ENCODE results near the gene PLCL2.

- TF ChIP-seq CTCF (IDR thresholded peaks at IDR 0.05) (no peak), POLR2A (IDR thresholded peaks at IDR 0.05) (no peak)
These were observed 230.4 kb downstream of the PLCL2 start for GRCh38 chr3:17115186-17115585.
